H1 (cell line): ENCODE results near the gene TANC1.

Experiments
- ASH2L ChIP-seq: fragments of 200-600, 300-600 bp; sonication (generic); IDR thresholded peaks from one replicate; pipeline ENCODE4 v1.7.1; 2017; ENCODE audit warnings: low read length
- EGR1 ChIP-seq: IDR thresholded peaks from 2 replicates; pipeline ENCODE4 v1.6.1; 2011; ENCODE audit warnings: low read depth, low read length, borderline replicate concordance
- EZH2 ChIP-seq: fragments of 200-600 bp; sonication (generic); IDR thresholded peaks from 2 replicates; pipeline ENCODE4 v1.7.1; 2012; ENCODE audit warnings: low read depth, mild to moderate bottlenecking, moderate library complexity, low read length, inconsistent platforms; ENCODE audit not compliant: severe bottlenecking
- NRF1 ChIP-seq: IDR thresholded peaks from 2 replicates; pipeline ENCODE4 v1.6.1; 2011; ENCODE audit warnings: mild to moderate bottlenecking, low read depth, low read length, improper control_type of control experiment
- POLR2A ChIP-seq, 2 experiments: IDR thresholded peaks; 1 replicate in 1 of 2; 2 replicates in 1 of 2; pipeline ENCODE4 v1.6.1; 2011; ENCODE audit warnings: low read depth in 2 of 2, low read length in 2 of 2, mild to moderate bottlenecking in 2 of 2; ENCODE audit errors: control extremely low read depth in 1 of 2
- POLR2AphosphoS5 ChIP-seq: IDR thresholded peaks from 2 replicates; pipeline ENCODE4 v1.6.1; 2011; ENCODE audit warnings: low read depth, low read length
- RBBP5 ChIP-seq: IDR thresholded peaks from 2 replicates; pipeline ENCODE4 v1.7.1; 2012; ENCODE audit warnings: low read depth, mild to moderate bottlenecking, inconsistent platforms, low read length, moderate library complexity, borderline replicate concordance
- TEAD4 ChIP-seq: IDR thresholded peaks from 2 replicates; pipeline ENCODE4 v1.6.1; 2012; ENCODE audit warnings: low read depth, low read length, inconsistent platforms, mixed read lengths
- TF ChIP-seq, protein P1 (sequence below): IDR thresholded peaks from 2 replicates; pipeline ENCODE4 v1.6.1; 2011; ENCODE audit warnings: low read length, improper control_type of control experiment
- TF ChIP-seq, protein P2 (sequence below), 3 experiments: IDR thresholded peaks; 1 replicate in 2 of 3; 2 replicates in 1 of 3; pipeline versions ENCODE4 v1.5.1 to v1.6.1; 2011; ENCODE audit warnings: low read length in 3 of 3, mild to moderate bottlenecking in 3 of 3, inconsistent platforms in 2 of 3, low read depth in 1 of 3, moderate library complexity in 1 of 3; ENCODE audit not compliant: insufficient read depth in 1 of 3; ENCODE audit errors: control extremely low read depth in 1 of 3
- TF ChIP-seq, protein P3 (sequence below): IDR thresholded peaks from 2 replicates; pipeline ENCODE4 v1.6.1; 2012; ENCODE audit warnings: inconsistent platforms

DNA sequence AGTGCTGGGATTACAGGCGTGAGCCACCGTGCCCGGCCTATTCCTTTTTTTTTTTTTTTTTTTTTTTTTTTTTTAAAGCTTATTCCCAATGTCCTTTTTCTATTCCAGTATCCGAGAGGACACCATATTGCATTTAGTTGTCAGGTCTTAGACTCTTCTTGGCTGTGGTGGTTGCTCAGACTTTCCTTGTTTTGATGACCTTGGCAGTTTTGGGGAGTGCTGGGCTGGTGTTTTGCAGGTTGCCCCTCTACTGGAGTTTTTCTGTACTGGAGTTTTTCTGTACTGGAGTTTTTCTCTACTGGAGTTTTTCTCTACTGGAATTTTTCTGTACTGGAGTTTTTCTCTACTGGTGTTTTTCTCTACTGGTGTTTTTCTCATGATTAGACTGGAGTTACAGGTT is 149.2 kb downstream of the TANC1 start:
- TF ChIP-seq, protein P1, sequence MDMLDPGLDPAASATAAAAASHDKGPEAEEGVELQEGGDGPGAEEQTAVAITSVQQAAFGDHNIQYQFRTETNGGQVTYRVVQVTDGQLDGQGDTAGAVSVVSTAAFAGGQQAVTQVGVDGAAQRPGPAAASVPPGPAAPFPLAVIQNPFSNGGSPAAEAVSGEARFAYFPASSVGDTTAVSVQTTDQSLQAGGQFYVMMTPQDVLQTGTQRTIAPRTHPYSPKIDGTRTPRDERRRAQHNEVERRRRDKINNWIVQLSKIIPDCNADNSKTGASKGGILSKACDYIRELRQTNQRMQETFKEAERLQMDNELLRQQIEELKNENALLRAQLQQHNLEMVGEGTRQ = no peak
- TF ChIP-seq, protein P2, sequence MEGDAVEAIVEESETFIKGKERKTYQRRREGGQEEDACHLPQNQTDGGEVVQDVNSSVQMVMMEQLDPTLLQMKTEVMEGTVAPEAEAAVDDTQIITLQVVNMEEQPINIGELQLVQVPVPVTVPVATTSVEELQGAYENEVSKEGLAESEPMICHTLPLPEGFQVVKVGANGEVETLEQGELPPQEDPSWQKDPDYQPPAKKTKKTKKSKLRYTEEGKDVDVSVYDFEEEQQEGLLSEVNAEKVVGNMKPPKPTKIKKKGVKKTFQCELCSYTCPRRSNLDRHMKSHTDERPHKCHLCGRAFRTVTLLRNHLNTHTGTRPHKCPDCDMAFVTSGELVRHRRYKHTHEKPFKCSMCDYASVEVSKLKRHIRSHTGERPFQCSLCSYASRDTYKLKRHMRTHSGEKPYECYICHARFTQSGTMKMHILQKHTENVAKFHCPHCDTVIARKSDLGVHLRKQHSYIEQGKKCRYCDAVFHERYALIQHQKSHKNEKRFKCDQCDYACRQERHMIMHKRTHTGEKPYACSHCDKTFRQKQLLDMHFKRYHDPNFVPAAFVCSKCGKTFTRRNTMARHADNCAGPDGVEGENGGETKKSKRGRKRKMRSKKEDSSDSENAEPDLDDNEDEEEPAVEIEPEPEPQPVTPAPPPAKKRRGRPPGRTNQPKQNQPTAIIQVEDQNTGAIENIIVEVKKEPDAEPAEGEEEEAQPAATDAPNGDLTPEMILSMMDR (IDR thresholded peaks at IDR 0.05; ENCODE audit: control extremely low read depth in 1 of 3, insufficient read depth in 1 of 3, low read depth in 1 of 3, low read length in 3 of 3) = no peak
- TF ChIP-seq TEAD4 (no peak), NRF1 (no peak), EZH2 (no peak), POLR2A (IDR thresholded peaks at IDR 0.05; ENCODE audit: control extremely low read depth in 1 of 2, low read depth in 2 of 2, low read length in 2 of 2) (no peak), EGR1 (no peak), POLR2AphosphoS5 (no peak), ASH2L (no peak), RBBP5 (no peak)
- TF ChIP-seq, protein P3, sequence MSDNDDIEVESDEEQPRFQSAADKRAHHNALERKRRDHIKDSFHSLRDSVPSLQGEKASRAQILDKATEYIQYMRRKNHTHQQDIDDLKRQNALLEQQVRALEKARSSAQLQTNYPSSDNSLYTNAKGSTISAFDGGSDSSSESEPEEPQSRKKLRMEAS = no peak
